Ramos (cell line): ENCODE data around the gene CNOT3.
"Not testable (repeated sequence)": the region's sequence is repeated elsewhere in the genome, so short reads cannot be mapped to it uniquely, and the experiment has no call there.

Experiments used
- in situ Hi-C: fragments of 300-500 bp; cut with MboI; formaldehyde crosslinking; loops from one replicate; pipeline ENCODE4 v1.14.3; 2022; ENCODE audit warnings: low sequenced_read_pairs; ENCODE audit not compliant: unreplicated experiment

CNOT3 gene

GRCh38 chr19:54164369-54165068, 27.0 kb downstream of the CNOT3 start:
- in situ Hi-C loops, result loop anchor here (5.0 kb wide), 1 partner anchor 68 kb away; no protein-coding TSS in a partner anchor

DNA sequence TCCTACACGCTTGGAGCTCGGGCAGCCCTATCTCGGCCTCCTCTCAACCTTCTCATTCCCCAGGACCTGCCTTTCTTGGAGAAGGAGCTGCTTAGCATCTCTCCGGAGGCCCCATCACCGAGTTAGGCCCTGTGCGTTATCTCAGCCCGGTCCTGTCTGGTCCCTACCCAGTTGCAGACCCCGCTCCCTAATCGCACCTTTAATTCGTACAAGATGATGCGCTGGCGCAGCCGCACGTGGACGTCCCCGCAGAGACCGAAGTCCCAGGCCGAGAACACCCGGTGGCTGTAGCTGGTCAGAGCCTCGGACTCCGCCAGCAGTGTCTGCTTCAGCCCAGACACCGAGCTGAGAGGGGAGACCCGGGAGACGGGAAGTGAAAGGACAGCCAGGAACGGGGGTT, 27.7 kb downstream of the CNOT3 start:
- in situ Hi-C loops, result no loop called here

GRCh38 chr19:54168174-54168917, 30.8 kb downstream of the CNOT3 start:
- in situ Hi-C loops, result no loop called here

DNA sequence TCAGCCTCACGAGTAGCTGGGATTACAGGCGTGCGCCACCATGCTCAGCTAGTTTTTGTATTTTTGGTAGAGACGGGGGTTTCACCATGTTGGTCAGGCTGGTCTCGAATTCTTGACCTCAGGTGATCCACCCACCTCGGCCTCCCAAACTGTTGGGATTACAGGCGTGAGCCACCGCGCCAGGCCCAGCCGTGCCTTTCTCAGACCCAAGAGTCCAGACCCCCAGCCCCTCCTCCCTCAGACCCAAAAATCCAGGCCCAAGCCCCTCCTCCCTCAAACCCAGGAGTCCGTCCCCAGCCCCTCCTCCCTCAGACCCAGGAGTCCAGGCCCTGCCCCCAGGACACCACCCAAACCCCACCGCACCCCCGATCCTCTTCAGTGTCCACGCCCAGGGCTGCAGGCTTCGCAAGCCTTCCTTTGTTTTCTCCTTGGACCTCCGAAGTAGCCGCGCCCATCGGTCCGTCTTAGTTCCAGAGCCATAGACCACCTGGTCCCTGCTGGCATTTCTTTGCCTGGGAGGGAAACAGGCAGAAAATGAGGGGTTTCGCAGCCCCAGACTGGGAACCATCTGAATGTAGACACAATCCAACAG, 31.7 kb downstream of the CNOT3 start:
- in situ Hi-C loops, result no loop called here

GRCh38 chr19:54171736-54172431, 34.3 kb downstream of the CNOT3 start:
- in situ Hi-C loops, result not testable (repeated sequence)

GRCh38 chr19:54172471-54173358, 35.2 kb downstream of the CNOT3 start, which contains the start of gene TMC4:
TSS of gene TMC4 (minus strand) at chr19:54173160. CDS start at chr19:54173117, 43 bp downstream.
- in situ Hi-C loops, result no loop called here

DNA sequence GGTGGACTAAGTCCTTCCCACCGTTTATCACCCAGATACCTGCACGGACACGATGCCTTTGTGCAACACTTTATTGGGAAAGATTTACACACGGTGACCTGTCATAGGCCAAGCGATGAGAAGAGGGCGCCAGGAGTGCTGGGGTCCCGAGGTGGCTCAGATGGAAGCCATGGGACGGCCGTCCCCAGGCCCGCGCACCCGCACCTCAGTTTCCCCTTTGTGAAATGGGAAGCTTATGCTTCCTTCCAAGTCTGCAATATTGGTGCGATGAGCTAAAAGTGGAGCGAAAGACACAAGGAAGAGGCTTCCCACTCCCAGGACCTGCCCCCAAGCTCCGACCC, 35.8 kb downstream of the CNOT3 start:
- in situ Hi-C loops, result no loop called here

GRCh38 chr19:54173951-54174834, 36.6 kb downstream of the CNOT3 start:
- in situ Hi-C loops, result no loop called here

DNA sequence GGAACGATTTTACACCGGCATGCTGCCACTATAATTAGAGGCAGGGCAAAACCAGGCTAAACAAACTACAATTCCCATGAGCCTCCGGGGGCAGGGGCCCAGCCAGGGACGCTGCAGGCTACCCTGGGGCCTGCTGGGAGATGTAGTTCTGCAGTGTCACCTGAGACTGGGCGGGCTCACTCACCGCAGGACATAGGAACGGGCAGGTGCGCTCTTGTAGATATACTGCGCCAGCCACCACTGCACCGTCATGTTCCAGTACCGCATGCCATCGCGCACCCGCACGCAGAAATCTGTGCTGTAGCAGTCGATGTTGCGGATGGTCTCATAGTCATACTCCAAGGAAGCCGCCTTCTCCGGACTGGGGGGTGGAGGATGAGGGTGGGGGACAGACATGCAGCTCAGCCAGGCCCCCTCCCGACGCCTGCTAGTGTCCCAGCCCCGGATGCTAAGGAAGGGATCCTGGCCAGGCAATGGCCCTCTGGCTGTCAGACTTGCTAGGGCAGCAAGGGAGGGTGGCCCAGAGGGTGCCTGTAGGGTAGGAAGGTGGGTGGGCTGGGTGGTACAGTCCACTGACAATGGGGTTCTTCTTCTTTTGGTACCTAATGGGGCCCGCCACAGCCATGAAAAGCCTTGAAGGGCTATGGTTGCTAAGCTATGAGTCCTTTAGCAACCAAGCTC, 41.2 kb downstream of the CNOT3 start:
- in situ Hi-C loops, result loop anchor here (25.0 kb wide), 1 partner anchor 1484 kb away; the partner anchor contains the start of gene U2AF2

GRCh38 chr19:54179262-54179852, 41.8 kb downstream of the CNOT3 start:
- in situ Hi-C loops, result loop anchor here (25.0 kb wide), 1 partner anchor 1483 kb away; the partner anchor contains the start of gene U2AF2

- in situ Hi-C loops, result loop anchor here (25.0 kb wide), 1 partner anchor 1482 kb away; the partner anchor contains the start of gene U2AF2
Measured at GRCh38 chr19:54179921-54180461, 42.4 kb downstream of the CNOT3 start.

DNA sequence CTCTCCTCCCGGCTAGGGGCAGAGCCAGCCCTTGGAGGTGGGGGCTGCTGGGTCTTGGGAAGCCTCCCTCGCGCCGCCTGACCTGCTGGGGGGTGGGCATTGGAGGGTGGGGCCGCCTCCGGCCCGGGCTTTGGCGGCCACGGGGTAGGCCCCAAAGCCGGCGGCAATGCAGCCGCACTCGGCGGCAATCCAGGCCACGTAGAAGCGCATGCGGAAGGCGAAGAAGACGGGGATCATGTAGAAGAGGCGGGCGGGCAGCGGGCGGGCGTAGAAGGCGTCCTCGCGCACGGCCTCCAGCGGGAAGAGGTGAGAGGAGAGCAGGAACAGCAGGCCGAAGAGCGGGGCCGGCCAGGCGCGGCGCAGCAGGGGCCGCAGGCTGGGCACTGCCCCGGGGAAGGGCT, 43.1 kb downstream of the CNOT3 start:
- in situ Hi-C loops, result loop anchor here (25.0 kb wide), 1 partner anchor 1482 kb away; the partner anchor contains the start of gene U2AF2

GRCh38 chr19:54181894-54182293, 44.3 kb downstream of the CNOT3 start:
- in situ Hi-C loops, result loop anchor here (25.0 kb wide), 1 partner anchor 1480 kb away; the partner anchor contains the start of gene U2AF2

DNA sequence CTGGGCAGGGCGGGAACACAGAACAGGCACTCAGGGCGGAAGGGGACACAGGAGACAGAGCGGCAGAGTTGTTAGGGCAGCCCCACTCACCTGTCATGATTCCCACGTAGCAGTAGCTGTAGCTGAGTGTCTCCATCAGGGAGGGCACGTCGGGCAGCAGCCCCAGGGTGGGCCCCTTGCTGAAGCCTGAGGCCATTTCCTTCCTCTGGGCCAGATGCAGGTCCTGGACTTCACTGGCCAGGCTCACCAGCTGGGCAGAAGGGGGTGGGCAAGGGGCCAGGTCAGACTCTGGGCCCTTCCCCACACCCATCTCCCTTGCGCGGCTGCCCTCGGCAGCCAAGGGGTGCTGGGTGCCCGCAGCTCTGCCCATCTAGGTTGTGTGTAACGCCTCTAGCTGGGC, 45.9 kb downstream of the CNOT3 start:
- in situ Hi-C loops, result loop anchor here (25.0 kb wide), 1 partner anchor 1479 kb away; the partner anchor contains the start of gene U2AF2

DNA sequence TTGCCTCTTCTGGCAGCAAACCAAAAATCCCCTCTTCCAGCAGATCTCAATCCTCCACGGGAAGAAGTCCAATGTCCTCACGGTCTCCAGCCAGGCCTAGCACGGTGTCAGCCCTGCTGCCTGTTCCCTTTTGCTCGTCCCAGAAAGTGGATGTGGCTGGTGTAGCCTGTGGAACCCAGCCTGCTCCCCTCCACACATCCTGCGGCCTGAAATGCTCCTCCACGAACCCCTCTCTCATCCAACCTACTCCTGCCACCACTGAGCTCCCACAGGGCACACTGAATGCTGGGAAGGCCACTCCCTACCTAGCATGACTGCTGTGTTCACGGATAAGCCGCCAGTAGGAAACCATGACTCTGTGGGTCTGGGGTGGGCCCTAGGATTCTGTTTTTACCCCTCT, 48.8 kb downstream of the CNOT3 start:
- in situ Hi-C loops, result loop anchor here (25.0 kb wide), 1 partner anchor 1476 kb away; the partner anchor contains the start of gene U2AF2

DNA sequence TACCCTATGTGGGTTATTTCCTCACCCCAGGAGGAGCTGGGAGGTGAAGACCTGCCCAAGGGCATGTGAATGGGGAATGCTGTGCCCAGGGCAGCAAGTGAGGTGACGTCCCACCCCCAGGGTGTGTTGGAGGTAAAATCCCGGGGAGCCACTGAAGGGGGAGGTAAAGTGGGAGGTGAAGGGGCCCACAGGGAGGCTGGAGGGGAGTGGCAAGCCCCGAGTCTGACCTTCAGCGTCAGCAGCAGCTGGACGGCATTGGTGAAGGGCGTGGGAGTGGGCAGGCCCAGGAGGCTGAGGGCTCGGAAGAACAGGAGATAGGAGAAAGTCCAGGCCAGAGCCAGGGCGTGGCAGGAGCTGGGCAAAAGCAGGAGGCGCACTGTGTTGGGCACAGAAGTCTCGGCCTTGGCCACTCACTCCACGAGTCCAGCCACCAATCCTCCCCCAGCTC, 49.4 kb downstream of the CNOT3 start:
- in situ Hi-C loops, result loop anchor here (25.0 kb wide), 1 partner anchor 1475 kb away; the partner anchor contains the start of gene U2AF2
